ENCODE results near the gene SPTLC1. TPM values are rescaled to one million over a fixed set of nuclear protein-coding genes. Genes with fewer than 3 reads are reported as not detected.
A peak's percentile ranks its signal among the peaks of the same experiment; 100 is the strongest.

SPTLC1 gene
- total and polyA plus RNA-seq, 2 of the 13 experiments (the other 11 are each of a cell fraction or from before 2014, with no cell fraction given) = 56.2 to 72.5 TPM

- no peak for TF ChIP-seq ZBTB3 (CRISPR knock-in tag; IDR thresholded peaks at IDR 0.05; ENCODE audit: borderline replicate concordance, low read depth)
- TF ChIP-seq ZNF724P (CRISPR knock-in tag; IDR thresholded peaks at IDR 0.05; ENCODE audit: borderline replicate concordance) = peak; percentile 69; the same call in 1 of the 2 replicates
- 0 out of 2 replicates have a peak, but pooled peaks have one; percentile 39 for TF ChIP-seq ZNF446 (CRISPR knock-in tag; IDR thresholded peaks at IDR 0.05)
- no peak for TF ChIP-seq ZNF142 (CRISPR knock-in tag; IDR thresholded peaks at IDR 0.05)
- TF ChIP-seq ZNF576 (CRISPR knock-in tag; IDR thresholded peaks at IDR 0.05) = no peak
- no peak for TF ChIP-seq ZBTB33 (CRISPR knock-in tag; IDR thresholded peaks at IDR 0.05)
- TF ChIP-seq ZNF547 (CRISPR knock-in tag; IDR thresholded peaks at IDR 0.05) = no peak; the same call in 1 of the 2 replicates
- no peak for TF ChIP-seq BRCA1 (CRISPR knock-in tag; IDR thresholded peaks at IDR 0.05)
- peak; percentile 81; the same call in 1 of the 2 replicates for TF ChIP-seq TGIF2 (CRISPR knock-in tag; IDR thresholded peaks at IDR 0.05)
- no peak for TF ChIP-seq ZNF549 (CRISPR knock-in tag; IDR thresholded peaks at IDR 0.05)
- no peak for TF ChIP-seq ZBTB39 (CRISPR knock-in tag; IDR thresholded peaks at IDR 0.05)
- TF ChIP-seq ZNF512 (CRISPR knock-in tag; IDR thresholded peaks at IDR 0.05) = no peak
- TF ChIP-seq ZNF24 (IDR thresholded peaks at IDR 0.05) = no peak; the same call in 1 of the 2 replicates
- no peak for TF ChIP-seq KDM6A (CRISPR knock-in tag; IDR thresholded peaks at IDR 0.05; ENCODE audit: low read depth)
- TF ChIP-seq THAP11 (CRISPR knock-in tag; IDR thresholded peaks at IDR 0.05) = peak; percentile 95
Observed at GRCh38 chr9:92115071-92115858, at the start of gene SPTLC1 (continued).
